PFSK-1 (cell line): ENCODE data around the gene TH.

Source experiments
- FOXP2 ChIP-seq: optimal IDR thresholded peaks from 2 replicates; pipeline ENCODE3; 2011; ENCODE audit warnings: borderline replicate concordance, control low read depth, inconsistent platforms; ENCODE audit not compliant: insufficient read depth; ENCODE audit errors: extremely low read length, extremely low read depth
- POLR2AphosphoS5 ChIP-seq: IDR thresholded peaks from 2 replicates; pipeline ENCODE4 v1.6.1; 2012; ENCODE audit warnings: low read depth, mild to moderate bottlenecking, control low read depth, low read length, moderate library complexity
- REST ChIP-seq, 2 experiments: IDR thresholded peaks; 2 replicates each; pipeline versions ENCODE4 v1.6.1 to v1.8.0; 2011 to 2012; ENCODE audit warnings: low read depth in 2 of 2, low read length in 2 of 2, control low read depth in 1 of 2, inconsistent platforms in 1 of 2, mild to moderate bottlenecking in 1 of 2, moderate library complexity in 1 of 2; ENCODE audit not compliant: insufficient read depth in 1 of 2
- SIN3A ChIP-seq: IDR thresholded peaks from 2 replicates; pipeline ENCODE4 v1.6.1; 2012; ENCODE audit warnings: mild to moderate bottlenecking, low read length, moderate library complexity, borderline replicate concordance; ENCODE audit not compliant: insufficient read depth
- TAF1 ChIP-seq: IDR thresholded peaks from 2 replicates; pipeline ENCODE4 v1.6.1; 2012; ENCODE audit warnings: low read length, control low read depth, borderline replicate concordance; ENCODE audit not compliant: insufficient read depth

Gene TH

GRCh38 chr11:2128130-2128510 lies 43.5 kb downstream of the TH start:
- TF ChIP-seq REST (IDR thresholded peaks at IDR 0.05; ENCODE audit: insufficient read depth in 1 of 2, low read depth in 2 of 2, low read length in 2 of 2) (no peak), TAF1 (no peak), FOXP2 (no peak), SIN3A (no peak), POLR2AphosphoS5 (0 out of 2 replicates have a peak, but pooled peaks have one; percentile 9)

- TF ChIP-seq TAF1 (no peak), SIN3A (no peak), FOXP2 (no peak), POLR2AphosphoS5 (no peak), REST (IDR thresholded peaks at IDR 0.05; ENCODE audit: insufficient read depth in 1 of 2, low read depth in 2 of 2, low read length in 2 of 2) (no peak)
Observed at GRCh38 chr11:2127482-2128129, 44.0 kb downstream of the TH start.

- no peak for TF ChIP-seq TAF1
- TF ChIP-seq POLR2AphosphoS5 = no peak
- no peak for TF ChIP-seq FOXP2
- TF ChIP-seq SIN3A = no peak
- TF ChIP-seq REST (IDR thresholded peaks at IDR 0.05; ENCODE audit: insufficient read depth in 1 of 2, low read depth in 2 of 2, low read length in 2 of 2) = no peak
Observed at GRCh38 chr11:2126520-2127085, 45.0 kb downstream of the TH start.

GRCh38 chr11:2123628-2123960 lies 48.0 kb downstream of the TH start:
- TF ChIP-seq REST (IDR thresholded peaks at IDR 0.05; ENCODE audit: insufficient read depth in 1 of 2, low read depth in 2 of 2, low read length in 2 of 2) (no peak), POLR2AphosphoS5 (no peak), TAF1 (no peak), SIN3A (no peak), FOXP2 (no peak)
